HepG2 (cell line): ENCODE measurements around the gene PIGN. TPM values are rescaled to one million over a fixed set of nuclear protein-coding genes. Genes with fewer than 3 reads are reported as not detected.

Experiments
- ATF2 ChIP-seq: sonication (generic); formaldehyde crosslinking; IDR thresholded peaks from 2 replicates; pipeline ENCODE4 v1.4.0; 2020; ENCODE audit warnings: missing genetic modification reagents
- KAT7 ChIP-seq: IDR thresholded peaks from 2 replicates; pipeline ENCODE4 v1.6.1; 2018; ENCODE audit warnings: borderline replicate concordance, missing compliant biosample characterization
- KLF12 ChIP-seq: sonication (generic); formaldehyde crosslinking; IDR thresholded peaks from 2 replicates; pipeline ENCODE4 v1.4.0; 2020; ENCODE audit warnings: missing genetic modification reagents, borderline replicate concordance
- PRDM15 ChIP-seq: sonication (generic); formaldehyde crosslinking; IDR thresholded peaks from 2 replicates; pipeline ENCODE4 v1.4.0; 2020; ENCODE audit warnings: missing genetic modification reagents
- SUZ12 ChIP-seq: fragments of 150-350 bp; IDR thresholded peaks from 2 replicates; pipeline ENCODE4 v1.6.1; 2014; ENCODE audit warnings: low read depth, low read length
- WIZ ChIP-seq: sonication (generic); formaldehyde crosslinking; IDR thresholded peaks from 2 replicates; pipeline ENCODE4 v1.5.1; 2020; ENCODE audit warnings: mild to moderate bottlenecking, missing genetic modification reagents
- ZBTB26 ChIP-seq: IDR thresholded peaks from 2 replicates; pipeline ENCODE4 v1.6.1; 2016; ENCODE audit warnings: missing compliant biosample characterization, missing genetic modification reagents, borderline replicate concordance
- ZBTB33 ChIP-seq: sonication (generic); formaldehyde crosslinking; IDR thresholded peaks from 2 replicates; pipeline ENCODE4 v1.4.0; 2020; ENCODE audit warnings: missing genetic modification reagents
- ZNF20 ChIP-seq: sonication (generic); formaldehyde crosslinking; IDR thresholded peaks from 2 replicates; pipeline ENCODE4 v1.4.0; 2020; ENCODE audit warnings: mild to moderate bottlenecking, moderate library complexity, missing genetic modification reagents
- ZNF280B ChIP-seq: sonication (generic); formaldehyde crosslinking; IDR thresholded peaks from 2 replicates; pipeline ENCODE4 v1.5.0; 2020; ENCODE audit warnings: missing genetic modification reagents, mild to moderate bottlenecking, borderline replicate concordance
- ZNF367 ChIP-seq: sonication (generic); formaldehyde crosslinking; IDR thresholded peaks from 2 replicates; pipeline ENCODE4 v1.4.0; 2020; ENCODE audit warnings: missing genetic modification reagents, borderline replicate concordance
- ZNF547 ChIP-seq: sonication (generic); formaldehyde crosslinking; IDR thresholded peaks from 2 replicates; pipeline ENCODE4 v1.5.1; 2020; ENCODE audit warnings: mild to moderate bottlenecking, missing genetic modification reagents
- ZNF549 ChIP-seq: sonication (generic); formaldehyde crosslinking; IDR thresholded peaks from 2 replicates; pipeline ENCODE4 v1.5.0; 2020; ENCODE audit warnings: missing genetic modification reagents
- ZXDC ChIP-seq: sonication (generic); formaldehyde crosslinking; IDR thresholded peaks from 2 replicates; pipeline ENCODE4 v1.5.0; 2020; ENCODE audit warnings: mild to moderate bottlenecking, missing genetic modification reagents
- ZZZ3 ChIP-seq: sonication (generic); formaldehyde crosslinking; IDR thresholded peaks from 2 replicates; pipeline ENCODE4 v1.4.0; 2020; ENCODE audit warnings: missing genetic modification reagents, mild to moderate bottlenecking, borderline replicate concordance
- polyA plus RNA-seq, 8 experiments: library from polyadenylated mRNA; depleted of rRNA in 3 of 8; stranded (reverse) in 7 of 8; unstranded in 1 of 8; fragments of >200 nt; fragmentation: Illumina TruSeq in 4 of 8; extraction: Trizol in 4 of 8; gene quantifications; 2 replicates each; pipeline versions ENCODE4 v1.2.1 to v1.2.3, GENCODE V29; 2011 to 2016; ENCODE audit warnings: low read depth in 4 of 8, missing spikeins in 1 of 8, mixed read lengths in 1 of 8; ENCODE audit not compliant: insufficient read depth in 1 of 8
- total RNA-seq, 5 experiments: library from RNA; depleted of rRNA; stranded (reverse); fragments of >200 nt; fragmentation: Illumina TruSeq; extraction: Trizol; gene quantifications; 2 replicates each; pipeline ENCODE4 v1.2.3, GENCODE V29; 2016; ENCODE audit warnings: low read depth in 1 of 5

The PIGN gene
- total and polyA plus RNA-seq, 2 of the 13 experiments (the other 11 are each of a cell fraction or from before 2014, with no cell fraction given): 15.5 to 33.6 TPM

- no peak for TF ChIP-seq ZBTB33 (CRISPR knock-in tag)
- TF ChIP-seq ZBTB26: no peak
- TF ChIP-seq KAT7 (CRISPR knock-in tag): no peak
- no peak for TF ChIP-seq ZNF547 (CRISPR knock-in tag)
- no peak for TF ChIP-seq ZNF367 (CRISPR knock-in tag)
- TF ChIP-seq WIZ: no peak
- no peak for TF ChIP-seq ZNF20
- no peak for TF ChIP-seq SUZ12
- TF ChIP-seq ZZZ3 (CRISPR knock-in tag): 0 out of 2 replicates have a peak, but pooled peaks have one; percentile 66
- TF ChIP-seq ZNF280B (CRISPR knock-in tag): no peak
- no peak for TF ChIP-seq ZNF549
- no peak for TF ChIP-seq ATF2 (CRISPR knock-in tag)
- TF ChIP-seq KLF12 (CRISPR knock-in tag): no peak
- no peak for TF ChIP-seq PRDM15 (CRISPR knock-in tag)
- no peak for TF ChIP-seq ZXDC (CRISPR knock-in tag)
These were observed at the start of gene PIGN, which contains the start of gene RELCH (continued) for GRCh38 chr18:62186774-62187542.
